ENCODE data around the gene PUS7. TPM values are rescaled to one million over a fixed set of nuclear protein-coding genes. Genes with fewer than 3 reads are reported as not detected.

PUS7 gene
- total and polyA plus RNA-seq, 2 of the 8 experiments (the other 6 are each of a cell fraction or from before 2014, with no cell fraction given), result 18.9 to 65.2 TPM

GRCh38 chr7:105532709-105533460 is 10.8 kb upstream of the PUS7 start:
- ChIA-PET CTCF (ENCODE audit: partially characterized antibody) (interaction anchor here (0.6 to 3.6 kb wide), 13 partner anchors 8 to 1441 kb away, joined by 3 to 35 read pairs (median 5); no protein-coding TSS in a partner anchor), POLR2A (ENCODE audit: partially characterized antibody) (interaction anchor here (0.7 to 6.0 kb wide), 14 partner anchors 8 to 49 kb away, joined by 3 to 77 read pairs (median 6); partner anchors contain the start of genes EFCAB10 and PUS7)
- Histone ChIP-seq H2BK12ac (ENCODE audit: low read depth, low read length) (no peak overlapping the region), H4K91ac (replicated peaks; ENCODE audit: insufficient read length, low read length) (no peak overlapping the region), H4K8ac (ENCODE audit: extremely low read depth, insufficient read depth, low read length) (peak overlapping the region; percentile 92; the same call in 1 of the 2 replicates), H3K14ac (ENCODE audit: insufficient read length) (no peak overlapping the region), H3K79me2 (ENCODE audit: control insufficient read depth in 1 of 2, insufficient read depth in 2 of 2, low read length in 2 of 2) (peaks cover 0 to 12% of the 10 kb centered on the region in 2 experiments; a peak in 1 of 4 replicates), H3K4me1 (replicated peaks in 1 of 4; ENCODE audit: control insufficient read depth in 3 of 4, insufficient read depth in 4 of 4, low read length in 3 of 4) (peaks cover 0 to 4% (median 0%) of the 10 kb centered on the region in 4 experiments; a peak in 2 of 7 replicates), H3K23me2 (ENCODE audit: low read depth, low read length) (peaks cover 7% of the 10 kb centered on the region; the same call in 1 of the 2 replicates), H3K23ac (ENCODE audit: insufficient read length) (no peak overlapping the region), H3K4me2 (ENCODE audit: insufficient read depth in 1 of 2, low read depth in 2 of 2, low read length in 2 of 2) (peak overlapping the region; percentile 70 to 77), H3K36me3 (ENCODE audit: control insufficient read depth in 2 of 4, insufficient read depth in 4 of 4, low read length in 3 of 4) (peaks cover 0 to 3% (median under 1%) of the 10 kb centered on the region in 4 experiments; a peak in 1 of 8 replicates), H3K9me3 (ENCODE audit: insufficient read depth in 2 of 2, low read depth in 1 of 2, low read length in 1 of 2) (no peaks in the 10 kb centered on the region), H3K56ac (replicated peaks; ENCODE audit: insufficient read length, low read depth, low read length) (no peak overlapping the region), H2AFZ (ENCODE audit: low read length) (no peak overlapping the region), H3K4me3 (ENCODE audit: extremely low read depth in 1 of 4, insufficient read depth in 2 of 4, low read depth in 3 of 4, low read length in 4 of 4) (peak overlapping the region; percentile 86 to 99 (median 96)), H4K5ac (ENCODE audit: insufficient read length, low read depth, low read length) (no peak overlapping the region), H2AK5ac (ENCODE audit: low read depth, low read length) (no peak overlapping the region), H3K4ac (replicated peaks; ENCODE audit: insufficient read length, low read depth, low read length) (no peak overlapping the region), H2BK120ac (replicated peaks; ENCODE audit: low read depth, low read length) (no peak overlapping the region), H3K79me1 (ENCODE audit: low read depth, low read length) (no peaks in the 10 kb centered on the region), H3K27ac (ENCODE audit: low read depth, low read length) (no peak overlapping the region), H3K18ac (ENCODE audit: extremely low read depth, low read length) (no peak overlapping the region), H4K20me1 (replicated peaks in 1 of 2; ENCODE audit: control insufficient read depth in 1 of 2, insufficient read depth in 2 of 2, low read length in 2 of 2) (no peaks in the 10 kb centered on the region), H3K9ac (replicated peaks in 1 of 4; ENCODE audit: extremely low read depth in 1 of 4, low read depth in 3 of 4, low read length in 3 of 4) (peak overlapping the region in 3 of 4 experiments; percentile 83 to 89 (median 85); a peak in 6 of 7 replicates), H2BK5ac (ENCODE audit: low read depth, low read length) (0 out of 2 replicates have a peak overlapping the region, but pooled peaks have one; percentile 81), H2BK20ac (ENCODE audit: low read length) (no peak overlapping the region), H2BK15ac (ENCODE audit: low read length) (no peak overlapping the region), H3K27me3 (replicated peaks in 1 of 4; ENCODE audit: control insufficient read depth in 3 of 4, extremely low read depth in 1 of 4, insufficient read depth in 3 of 4, low read length in 3 of 4) (no peaks in the 10 kb centered on the region)
- DNase-seq (ENCODE audit: low read depth in 1 of 2, low spot score in 2 of 2), result no peak
- 60% methylated on average over 12 of the region's 12 CpGs; no CpG with 5 or more reads in 1 of the 2 experiments for WGBS, 2 experiments (ENCODE audit: extremely low coverage in 1 of 2, insufficient coverage in 1 of 2, insufficient read length in 1 of 2, insufficient replicate concordance in 2 of 2, low coverage in 1 of 2, low lambda C conversion rate in 2 of 2, missing lambda C conversion rate in 1 of 2)
- FAIRE-seq, result no peak
- no peak for TF ChIP-seq PHF8 (conservative IDR thresholded peaks at IDR 0.05; ENCODE audit: low read depth, low read length)
- no peak for TF ChIP-seq RBBP5 (IDR thresholded peaks at IDR 0.05; ENCODE audit: borderline replicate concordance, low read depth, low read length)
- TF ChIP-seq CEBPB (IDR thresholded peaks at IDR 0.05; ENCODE audit: low read depth, low read length), result no peak
- no peak for TF ChIP-seq RNF2 (IDR thresholded peaks at IDR 0.05; ENCODE audit: borderline replicate concordance, low read depth, low read length, missing control alignments, poor library complexity, severe bottlenecking)
- no peak for TF ChIP-seq EGR1 (IDR thresholded peaks at IDR 0.05; ENCODE audit: borderline replicate concordance, low read depth, low read length)
- TF ChIP-seq NANOG (IDR thresholded peaks at IDR 0.05; ENCODE audit: insufficient read depth, low read depth, low read length, poor library complexity, severe bottlenecking), result no peak
- TF ChIP-seq SAP30 (IDR thresholded peaks at IDR 0.05; ENCODE audit: insufficient read depth, insufficient replicate concordance, low read length), result no peak
- TF ChIP-seq CBX8 (IDR thresholded peaks at IDR 0.05; ENCODE audit: borderline replicate concordance, low read depth, low read length), result no peak
- no peak for TF ChIP-seq NRF1 (IDR thresholded peaks at IDR 0.05; ENCODE audit: low read depth, low read length)
- TF ChIP-seq SIRT6 (IDR thresholded peaks at IDR 0.05; ENCODE audit: low read length), result no peak
